Activated CD4-positive, alpha-beta T cell treated with anti-CD3 and anti-CD28 coated beads for 4 hours (primary cell): ENCODE data around the gene KIF3B.
"Not testable (repeated sequence)": the region's sequence is repeated elsewhere in the genome, so short reads cannot be mapped to it uniquely, and the experiment has no call there.

Experiments
- DNase-seq, 2 donors: peaks; one replicate each; pipeline ENCODE4 v3.0.0-alpha.2; 2020

The KIF3B gene

DNA sequence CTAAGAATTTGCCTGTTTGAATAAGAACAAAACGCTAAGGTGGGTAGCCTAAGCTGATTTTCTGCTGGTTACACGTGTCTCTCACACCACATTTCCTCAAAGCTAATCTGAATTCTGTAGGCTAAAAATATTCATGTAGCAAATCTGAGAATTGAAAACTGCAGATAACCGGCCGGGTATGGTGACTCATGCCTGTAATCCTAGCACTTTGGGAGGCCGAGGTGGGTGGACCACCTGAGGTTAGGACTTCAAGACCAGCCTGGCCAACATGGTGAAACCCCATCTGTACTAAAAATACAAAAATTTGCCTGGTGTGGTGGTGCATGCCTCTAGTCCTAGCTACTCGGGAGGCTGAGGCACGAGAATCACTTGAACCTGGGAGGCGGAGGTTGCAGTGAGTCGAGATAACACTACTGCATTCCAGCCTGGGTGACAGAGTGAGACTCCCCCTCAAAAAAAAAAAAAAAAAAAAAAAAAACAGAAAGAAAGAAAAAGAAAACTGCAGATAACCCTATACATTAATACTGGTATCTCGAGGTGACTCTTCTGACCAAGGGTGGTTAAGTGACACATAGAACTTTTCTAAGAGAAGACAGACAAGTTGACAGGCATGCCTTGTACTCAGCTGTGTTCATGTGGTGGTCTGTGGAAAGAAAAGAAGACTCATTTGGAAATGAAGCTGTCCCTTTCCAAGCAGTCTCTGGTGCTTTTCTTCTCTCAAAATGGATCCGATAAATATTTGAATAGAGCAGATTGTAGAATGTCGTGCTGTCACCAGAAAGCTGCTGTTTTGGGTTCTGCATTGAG is 55.9 kb downstream of the KIF3B start:
- no peak for DNase-seq

DNA sequence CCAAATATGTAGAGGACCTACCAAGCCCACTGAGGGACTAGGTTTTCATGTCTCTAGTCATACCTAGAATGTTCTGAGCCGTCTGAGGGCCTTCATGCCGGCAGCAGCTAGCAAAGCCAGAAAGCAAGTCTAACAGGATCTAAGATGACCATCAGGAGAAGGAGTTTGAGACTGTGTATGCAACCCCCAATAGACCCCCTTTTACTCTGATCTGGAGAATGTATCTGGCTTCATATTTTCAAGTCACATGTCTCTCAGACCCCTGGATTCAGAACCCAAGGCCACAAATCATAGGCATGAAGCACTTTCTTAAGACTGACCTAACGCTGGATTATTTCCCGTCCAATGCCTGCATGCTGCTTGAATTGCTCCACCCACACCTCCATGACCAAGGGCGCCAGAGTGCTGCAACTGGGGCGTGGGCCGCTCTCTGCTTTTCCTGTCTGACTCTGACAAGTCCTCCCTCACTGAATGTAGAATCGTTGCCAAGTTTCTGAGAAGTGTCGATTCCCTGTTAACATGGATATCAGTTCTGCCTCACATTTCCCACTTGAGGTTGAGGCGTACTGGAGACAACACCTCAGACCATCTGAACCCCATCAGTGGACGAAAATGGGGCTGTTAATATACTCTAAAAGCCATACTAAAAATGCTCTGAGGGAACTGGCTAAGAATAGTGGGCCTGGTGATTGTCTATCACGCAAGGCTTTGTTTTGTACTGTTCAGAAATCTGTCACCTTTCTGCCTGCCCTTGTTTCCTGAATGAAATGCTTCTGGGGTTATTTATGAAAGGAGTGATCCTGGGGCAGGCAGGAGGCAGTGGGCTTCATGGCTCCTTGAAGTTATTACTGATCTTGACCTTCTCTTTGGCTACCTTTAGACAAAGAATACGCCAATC is 56.8 kb downstream of the KIF3B start:
- DNase-seq = peak; percentile 50 to 56

DNA sequence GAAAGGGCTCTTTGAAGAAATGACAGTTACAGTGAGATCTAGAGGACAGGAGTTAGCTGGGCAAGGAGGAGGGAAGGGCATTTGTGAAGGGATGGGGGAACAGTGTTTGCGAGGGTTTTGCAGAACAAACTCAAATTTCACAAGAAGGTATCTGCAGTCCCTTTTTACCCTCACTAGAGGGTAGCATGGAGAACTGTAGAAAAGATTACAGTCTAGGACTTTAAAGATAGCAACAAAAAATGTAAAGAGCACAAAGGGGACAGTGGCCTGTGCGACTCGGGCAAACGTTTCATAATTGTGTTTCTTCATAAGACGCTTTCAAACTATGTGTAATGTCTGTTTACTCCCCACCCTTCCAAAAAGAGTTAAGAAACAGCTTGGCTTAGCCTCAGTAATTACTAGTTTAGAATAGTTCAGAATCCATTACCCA is 59.5 kb downstream of the KIF3B start:
- no peak for DNase-seq

DNA sequence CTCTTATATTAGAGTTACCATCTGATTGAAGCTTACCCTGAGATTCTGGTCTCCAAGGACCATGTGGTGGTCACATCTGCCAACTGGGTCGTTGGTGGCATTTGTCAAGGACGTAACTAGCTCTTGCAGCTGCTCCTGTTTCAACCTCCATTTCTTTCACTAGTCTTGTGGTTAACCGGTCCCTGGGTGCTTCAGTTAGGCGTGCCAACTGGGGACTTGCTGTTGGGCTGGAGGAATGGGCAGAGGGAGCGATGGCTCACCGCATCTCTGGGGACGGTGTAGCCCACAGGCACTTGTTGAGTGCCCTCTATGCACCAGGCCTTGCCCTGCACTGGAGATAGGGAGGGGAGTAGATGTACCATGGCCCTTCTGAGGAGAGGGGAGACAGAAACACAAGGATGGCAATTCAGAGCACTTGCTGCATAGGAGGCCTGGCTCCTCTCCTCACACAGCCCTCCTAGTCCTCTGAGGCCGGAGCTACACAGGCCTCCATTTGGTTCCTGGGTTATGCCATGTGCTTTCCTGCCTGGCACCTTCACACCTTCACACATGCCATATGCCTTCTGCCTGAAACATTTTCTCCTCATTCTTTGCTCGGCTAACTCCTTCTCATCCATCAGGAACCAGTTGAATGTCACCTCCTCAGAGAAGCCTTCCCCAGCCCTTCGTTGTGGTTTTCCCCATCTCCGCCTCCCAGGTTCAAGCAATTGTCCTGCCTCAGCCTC is 60.6 kb downstream of the KIF3B start:
- DNase-seq = no peak

DNA sequence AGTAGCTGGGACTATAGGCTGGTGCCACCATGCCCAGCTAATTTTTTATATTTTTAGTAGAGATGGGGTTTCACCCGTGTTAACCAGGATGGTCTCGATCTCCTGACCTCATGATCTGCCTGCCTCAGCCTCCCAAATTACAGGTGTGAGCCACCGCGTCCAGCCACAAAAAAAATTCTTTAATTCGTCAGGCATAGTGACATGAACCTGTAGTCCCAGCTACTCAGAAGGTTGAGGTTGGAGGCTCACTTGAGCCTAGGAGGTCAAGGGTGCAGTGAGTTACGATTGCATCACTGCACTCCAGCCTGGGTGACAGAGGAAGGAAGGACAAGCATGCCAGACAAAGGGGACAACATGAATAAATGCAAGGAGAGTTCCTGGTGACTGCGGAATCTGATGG is 61.2 kb downstream of the KIF3B start:
- DNase-seq = no peak

DNA sequence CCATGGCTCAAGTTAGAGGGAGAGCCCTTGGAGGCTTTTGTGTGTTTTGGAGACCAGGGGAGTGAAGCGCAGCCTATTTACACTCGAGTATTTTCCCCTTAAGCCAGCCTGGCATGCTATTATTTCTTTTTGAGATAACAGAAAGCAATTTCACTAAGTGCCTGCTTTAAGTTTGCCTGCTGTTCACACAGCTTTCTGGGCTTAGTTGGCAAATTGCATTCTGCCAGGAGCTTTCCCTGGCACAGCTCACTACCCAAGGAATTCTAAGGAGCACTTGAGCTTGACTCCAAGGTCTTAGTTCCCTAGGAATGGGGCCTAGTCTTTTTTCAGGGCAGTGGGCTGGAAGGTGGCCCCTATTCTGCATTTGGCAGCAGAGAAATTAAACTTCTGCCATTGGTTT is 61.7 kb downstream of the KIF3B start:
- no peak for DNase-seq

DNA sequence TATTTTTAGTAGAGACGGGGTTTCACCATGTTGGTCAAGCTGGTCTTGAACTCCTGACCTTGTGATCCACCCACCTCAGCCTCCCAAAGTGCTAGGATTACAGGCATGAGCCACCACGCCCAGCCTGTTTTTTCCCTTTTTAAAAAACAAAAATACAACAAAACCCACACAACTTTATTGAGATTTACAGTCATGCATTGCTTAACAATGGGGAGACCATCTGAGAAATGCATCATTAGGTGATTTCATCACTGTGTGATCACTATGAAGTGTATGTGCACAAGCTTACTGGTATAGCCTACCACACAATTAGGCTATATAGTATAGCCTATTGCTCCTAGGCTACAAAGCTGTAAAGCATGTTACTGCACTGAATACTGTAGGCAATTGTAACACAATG is 63.6 kb downstream of the KIF3B start:
- not testable (repeated sequence) for DNase-seq

DNA sequence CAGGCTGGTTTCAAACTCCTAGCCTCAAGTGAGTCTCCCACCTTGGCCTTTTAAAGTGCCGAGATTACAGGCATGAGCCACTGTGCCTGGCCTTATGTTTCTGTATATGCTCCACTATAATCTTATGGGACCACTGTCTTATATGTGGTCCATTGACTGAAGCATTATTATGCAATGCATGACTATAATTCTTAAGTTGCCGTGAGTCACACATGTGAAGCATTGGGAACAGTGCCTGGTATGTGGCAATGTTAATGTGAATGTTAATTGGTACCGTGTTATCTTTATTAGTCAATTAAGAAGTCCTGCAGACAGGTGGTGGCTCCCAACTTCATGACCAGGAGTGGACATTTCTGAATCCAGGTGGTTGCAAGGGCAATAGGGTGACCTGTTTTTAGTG is 66.0 kb downstream of the KIF3B start:
- no peak for DNase-seq

DNA sequence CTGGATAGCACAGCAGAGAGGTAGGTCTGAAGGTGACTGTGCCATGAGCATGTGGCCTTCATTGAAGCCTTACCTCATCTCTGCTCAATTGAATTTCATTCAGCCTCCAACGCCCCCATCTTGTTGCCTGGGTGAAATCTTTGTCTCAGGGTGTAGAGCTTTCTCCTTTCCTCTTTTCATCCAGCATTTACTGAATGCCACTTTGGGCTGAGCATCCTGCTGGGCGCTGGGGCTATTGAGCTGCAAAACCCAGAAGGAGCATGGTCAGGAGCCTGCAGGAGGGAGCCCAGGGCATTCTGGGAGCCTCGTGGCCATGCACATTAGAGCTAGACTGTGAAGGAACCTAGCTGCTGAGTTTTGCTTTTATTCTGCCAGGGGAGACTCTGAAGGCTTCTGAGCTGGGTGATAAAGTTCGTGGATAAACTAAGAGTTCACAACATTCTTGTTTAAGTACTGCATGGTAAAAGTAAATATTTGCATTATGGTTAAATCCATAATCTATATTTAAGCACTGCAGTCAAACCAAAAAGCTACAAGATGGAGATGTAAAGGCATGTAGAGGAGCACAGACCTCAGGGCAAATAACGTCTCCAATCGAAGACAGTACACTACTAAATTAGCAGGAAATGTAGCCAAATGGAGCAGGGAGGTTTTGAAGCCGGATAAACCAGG is 67.5 kb downstream of the KIF3B start:
- DNase-seq = no peak

DNA sequence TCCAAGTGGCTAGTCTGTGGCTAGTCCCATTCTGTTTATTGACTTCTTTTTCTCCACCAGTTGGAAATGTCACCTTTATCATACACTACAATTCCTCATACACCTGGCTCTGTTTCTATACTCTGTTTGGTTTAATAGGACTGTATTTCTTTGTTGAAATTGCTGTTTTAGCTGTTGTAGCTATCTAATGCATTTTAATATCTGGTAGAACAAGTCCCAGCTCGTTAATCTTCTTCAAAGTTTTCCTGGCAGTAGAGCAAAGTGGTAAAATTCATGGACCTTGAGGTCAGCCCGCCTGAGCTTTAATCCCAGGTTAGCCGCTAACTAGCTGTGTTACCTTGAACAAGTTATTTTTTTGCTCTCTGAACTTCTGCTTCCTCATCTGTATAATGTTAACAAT is 70.8 kb downstream of the KIF3B start:
- DNase-seq = no peak

DNA sequence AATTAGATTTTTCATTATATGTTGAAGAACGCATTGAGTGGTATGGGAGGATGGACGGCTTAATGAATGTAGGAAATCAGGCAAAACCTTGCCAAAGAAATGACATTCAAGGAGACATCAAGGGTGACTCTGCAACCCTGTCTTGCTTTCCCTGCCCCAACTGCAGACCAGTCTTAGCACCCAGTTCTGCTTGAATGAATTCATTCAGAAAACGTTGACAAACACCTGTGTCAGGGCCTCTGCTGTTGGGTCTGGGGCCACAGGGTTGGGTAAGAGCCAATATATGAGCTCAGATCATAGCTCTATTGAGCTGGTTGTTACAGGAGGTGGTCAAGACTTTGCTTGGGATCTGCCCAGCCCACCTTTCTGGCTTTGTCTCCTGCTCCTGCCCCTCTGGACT is 73.0 kb downstream of the KIF3B start:
- DNase-seq = no peak

DNA sequence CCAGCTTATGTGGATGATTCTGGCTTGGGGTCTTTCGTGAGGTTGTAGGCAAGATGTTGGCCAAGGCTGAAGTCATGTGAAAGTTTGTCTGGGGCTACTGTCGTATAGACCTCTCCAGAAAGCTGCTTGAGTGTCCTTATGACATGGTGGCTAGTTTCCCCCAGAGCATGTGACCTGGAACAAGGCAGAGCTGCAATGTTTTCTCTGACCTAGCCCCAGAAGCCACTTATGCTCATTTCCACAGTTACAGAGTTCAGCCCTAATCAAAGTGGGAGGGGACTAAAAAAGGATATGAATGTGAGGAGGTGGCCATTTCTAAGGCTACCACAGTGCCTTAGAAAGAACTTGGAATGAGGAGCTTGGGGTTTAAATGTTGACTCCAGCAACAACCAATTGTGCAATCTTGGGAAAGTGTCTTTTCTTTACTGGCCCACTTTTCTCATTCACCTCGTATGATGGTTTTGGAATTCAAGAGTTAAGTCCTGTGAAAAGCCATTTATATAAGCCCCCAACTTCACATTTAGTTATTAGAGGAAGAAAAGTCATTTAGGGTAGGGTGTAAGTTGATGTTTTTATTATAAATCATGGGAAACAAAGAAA is 74.8 kb downstream of the KIF3B start:
- DNase-seq = no peak

DNA sequence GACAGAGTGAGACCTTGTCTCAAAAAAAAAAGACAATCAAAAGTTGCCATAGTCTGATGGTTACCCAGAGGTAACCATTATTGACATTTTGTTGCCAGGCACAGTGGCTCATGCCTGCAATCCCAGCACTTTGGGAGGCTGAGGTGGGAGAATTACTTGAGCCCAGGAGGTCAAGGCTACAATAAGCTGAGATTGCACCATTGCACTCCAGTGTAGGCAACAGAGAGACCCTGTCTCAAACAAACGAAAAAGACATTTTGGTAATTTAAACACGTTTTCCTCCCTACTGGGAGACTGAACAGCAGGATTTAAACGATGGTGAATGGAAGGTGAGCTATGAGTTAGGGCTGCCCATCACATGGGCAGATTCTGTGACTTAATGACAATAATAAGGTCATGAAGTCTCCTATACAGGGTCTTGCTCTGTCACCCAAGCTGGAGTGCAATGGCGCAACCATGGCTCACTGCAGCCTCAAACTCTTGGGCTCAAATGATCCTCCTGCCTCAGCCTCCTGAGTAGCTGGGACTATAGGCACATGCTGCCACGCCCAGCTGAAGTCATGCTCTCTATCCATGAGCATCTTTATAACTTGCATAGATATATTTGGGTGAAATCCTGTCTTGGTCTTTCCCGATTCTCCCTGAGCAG is 76.5 kb downstream of the KIF3B start:
- DNase-seq = no peak

DNA sequence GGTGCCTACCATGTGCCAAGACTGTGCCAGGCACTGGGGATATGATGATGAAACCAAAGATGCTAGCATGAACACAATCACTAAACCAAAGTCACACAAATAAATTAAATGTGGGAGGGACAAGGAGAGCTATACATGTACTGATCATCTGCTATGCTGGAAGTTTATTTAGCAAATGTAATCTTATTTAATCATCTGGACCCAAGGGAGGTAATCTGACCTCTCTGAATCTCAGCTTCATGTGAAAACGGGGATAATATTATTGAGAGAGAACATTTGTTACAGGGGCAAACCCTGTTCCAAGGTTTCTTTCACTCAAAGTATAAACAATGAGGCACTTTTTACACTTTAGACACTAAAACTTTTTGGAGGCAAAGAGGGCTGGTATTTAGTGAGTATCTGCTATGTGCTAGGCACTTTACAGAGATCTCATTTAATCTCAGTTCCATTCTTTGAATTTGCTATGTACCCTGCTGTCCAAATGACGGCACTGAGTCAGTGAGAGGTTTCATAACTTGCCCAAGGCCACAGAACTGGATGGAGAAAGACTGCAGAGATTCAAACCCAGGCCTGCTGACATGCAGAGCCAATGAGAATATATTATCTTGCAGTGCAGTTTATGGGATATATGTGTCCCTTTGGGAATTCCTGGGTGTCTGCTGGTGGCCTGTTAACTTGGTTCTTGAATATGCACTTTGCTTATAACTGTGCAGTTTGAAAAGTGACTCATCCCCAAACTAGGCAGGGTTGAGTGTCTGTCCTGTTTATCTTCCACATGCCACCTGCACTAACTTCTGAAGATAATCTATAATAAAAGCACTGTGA is 77.4 kb downstream of the KIF3B start:
- no peak for DNase-seq

DNA sequence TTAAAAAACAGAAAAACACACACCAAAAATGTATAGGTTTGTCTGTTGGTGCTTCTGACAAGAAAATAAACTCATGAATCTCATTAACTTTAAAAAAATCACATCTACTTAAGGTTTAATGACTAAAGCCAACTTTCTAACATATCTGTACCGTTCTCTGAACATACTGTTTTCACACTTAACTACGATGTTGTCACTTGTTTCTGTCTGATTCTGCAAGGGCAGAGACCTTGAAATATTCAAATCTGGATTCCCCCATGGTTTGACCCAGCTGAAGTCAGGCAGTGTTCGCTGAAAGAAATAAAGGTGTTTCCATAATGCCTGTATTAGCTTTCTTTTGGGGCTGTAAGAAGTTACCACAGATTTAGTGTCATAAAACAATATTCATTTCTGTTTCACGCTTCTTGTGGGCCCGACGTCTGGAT is 78.0 kb downstream of the KIF3B start:
- no peak for DNase-seq

DNA sequence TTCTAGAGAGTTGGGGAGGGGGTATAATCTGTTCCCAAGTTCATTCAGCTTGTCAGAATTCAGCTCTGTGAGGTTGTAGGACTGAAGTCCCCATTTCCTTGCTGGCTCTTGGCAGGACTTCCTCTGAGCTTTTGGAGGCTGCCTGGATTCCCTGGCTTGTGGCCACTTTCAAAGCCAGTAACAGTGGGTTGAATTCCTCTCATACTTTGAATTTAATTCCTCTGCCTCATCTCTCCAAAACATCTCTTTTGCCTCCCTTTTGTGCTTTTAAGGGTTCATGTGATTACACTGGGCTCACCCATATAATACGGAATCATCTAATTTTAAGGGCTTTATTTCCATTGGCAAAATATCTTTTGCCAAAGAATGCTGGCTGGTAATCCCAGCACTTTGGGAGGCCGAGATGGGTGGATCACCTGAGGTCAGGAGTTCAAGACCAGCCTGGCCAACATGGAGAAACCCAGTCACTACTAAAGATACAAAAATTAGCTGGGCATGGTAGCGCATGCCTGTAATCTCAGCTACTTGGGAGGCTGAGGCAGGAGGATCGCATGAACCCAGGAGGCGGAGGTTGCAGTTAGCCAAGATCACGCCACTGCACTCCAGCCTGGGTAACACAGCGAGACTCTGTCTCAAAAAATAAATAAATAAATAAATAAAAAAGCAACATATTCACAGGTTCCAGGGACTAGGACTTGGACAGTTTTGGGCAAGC is 78.6 kb downstream of the KIF3B start:
- not testable (repeated sequence) for DNase-seq

DNA sequence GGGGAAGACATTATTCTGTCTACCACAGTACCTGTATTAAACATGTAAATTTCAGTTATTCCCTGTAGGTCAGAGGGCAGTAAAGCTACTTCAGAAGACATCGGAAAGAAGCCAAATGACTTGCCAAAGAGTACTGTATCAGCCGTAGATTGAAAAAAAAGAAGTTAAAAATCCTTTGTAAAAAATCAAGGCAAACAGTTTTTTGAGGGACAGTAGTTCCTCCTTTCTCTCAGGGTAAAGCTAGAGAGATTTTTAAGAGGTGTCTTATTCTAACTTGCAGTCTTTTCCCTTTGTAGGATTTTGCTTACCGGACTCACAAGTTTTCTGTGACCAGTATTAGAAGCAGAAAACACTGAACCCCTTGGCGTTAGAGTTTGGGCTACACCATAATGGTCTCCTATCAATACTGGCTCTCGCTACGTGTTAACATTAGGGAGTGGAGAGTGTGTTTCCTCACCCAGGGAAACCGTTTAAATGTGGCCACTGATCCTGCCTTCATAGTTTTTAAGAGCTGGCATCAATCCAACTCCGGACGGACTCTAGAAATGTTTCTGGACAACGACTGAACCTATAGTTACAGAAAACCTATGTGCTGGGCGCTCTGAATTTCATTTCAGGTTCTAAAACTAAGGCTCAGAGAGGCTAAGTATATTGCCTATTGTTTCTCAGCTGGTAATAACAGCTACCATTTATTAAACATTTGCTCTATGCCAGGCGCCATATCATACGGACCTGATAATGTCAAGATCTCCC is 79.3 kb downstream of the KIF3B start:
- no peak for DNase-seq

DNA sequence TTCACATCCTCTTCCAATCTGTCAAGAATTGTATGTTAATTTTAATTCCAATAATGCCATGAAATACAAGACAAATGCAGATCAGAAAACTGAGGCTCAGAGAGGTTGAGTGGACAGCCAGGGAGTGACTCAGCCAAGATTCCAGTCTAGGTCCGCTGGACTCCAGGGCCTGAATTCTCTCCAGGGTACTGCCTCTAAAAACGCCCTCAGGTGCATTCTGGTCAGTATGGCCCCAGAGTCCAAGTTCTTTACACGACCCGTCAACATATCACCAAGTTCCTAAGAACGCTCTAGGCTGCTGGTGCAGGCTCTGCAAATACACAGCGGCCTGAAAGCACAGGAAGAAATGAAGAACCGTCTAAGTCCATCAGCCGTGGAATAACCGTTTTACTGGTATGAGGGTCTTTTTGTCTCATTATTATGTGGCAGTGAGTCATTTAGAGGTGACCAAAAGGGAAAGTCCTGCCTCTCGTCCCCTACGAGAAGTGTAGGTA is 80.0 kb downstream of the KIF3B start:
- DNase-seq = no peak
